LoVo (cell line): ENCODE data around the gene ZC3H12C.

ENCODE experiments used
- DNase-seq: peaks from one replicate; pipeline ENCODE4 v3.0.0-alpha.2; 2016; ENCODE audit warnings: low spot score

Gene ZC3H12C

GRCh38 chr11:110077346-110077745 lies 15.8 kb upstream of the ZC3H12C start:
- no peak for DNase-seq

GRCh38 chr11:110077831-110078325 lies 15.3 kb upstream of the ZC3H12C start:
- DNase-seq, result no peak

- DNase-seq, result no peak
Measured at GRCh38 chr11:110078923-110079544, 14.2 kb upstream of the ZC3H12C start.

GRCh38 chr11:110079726-110080125 lies 13.5 kb upstream of the ZC3H12C start:
- DNase-seq, result no peak

GRCh38 chr11:110081462-110082376 lies 11.5 kb upstream of the ZC3H12C start:
- DNase-seq, result no peak

GRCh38 chr11:110082899-110083298 lies 10.3 kb upstream of the ZC3H12C start:
- DNase-seq, result no peak

GRCh38 chr11:110085255-110085838 lies 7.8 kb upstream of the ZC3H12C start:
- DNase-seq, result no peak

GRCh38 chr11:110086892-110087309 lies 6.3 kb upstream of the ZC3H12C start:
- DNase-seq, result no peak

- no peak for DNase-seq
Measured at GRCh38 chr11:110087812-110088534, 5.2 kb upstream of the ZC3H12C start.

- DNase-seq, result no peak
Measured at GRCh38 chr11:110088535-110089344, 4.5 kb upstream of the ZC3H12C start.

- no peak for DNase-seq
Measured at GRCh38 chr11:110089617-110090282, 3.4 kb upstream of the ZC3H12C start.

GRCh38 chr11:110090466-110091026 lies 2.6 kb upstream of the ZC3H12C start:
- DNase-seq, result no peak

GRCh38 chr11:110092111-110092514 lies 1.1 kb upstream of the ZC3H12C start:
- DNase-seq, result no peak

- peak; percentile 54 for DNase-seq
Measured at GRCh38 chr11:110093407-110094297, 460 bp downstream of the ZC3H12C start.

GRCh38 chr11:110094298-110095285 lies 1.4 kb downstream of the ZC3H12C start:
- no peak for DNase-seq

- no peak for DNase-seq
Measured at GRCh38 chr11:110095554-110095953, 2.4 kb downstream of the ZC3H12C start.

- DNase-seq, result no peak
Measured at GRCh38 chr11:110096496-110096895, 3.3 kb downstream of the ZC3H12C start.

- DNase-seq, result no peak
Measured at GRCh38 chr11:110097459-110098012, 4.3 kb downstream of the ZC3H12C start.
